ENCODE data around the gene DNAH6.
"Not testable (repeated sequence)": the region's sequence is repeated elsewhere in the genome, so short reads cannot be mapped to it uniquely, and the experiment has no call there.

DNAH6 gene

GRCh38 chr2:84735389-84735788 is 219.1 kb downstream of the DNAH6 start:
- no peak for DNase-seq (ENCODE audit: low read depth, low spot score)

DNA sequence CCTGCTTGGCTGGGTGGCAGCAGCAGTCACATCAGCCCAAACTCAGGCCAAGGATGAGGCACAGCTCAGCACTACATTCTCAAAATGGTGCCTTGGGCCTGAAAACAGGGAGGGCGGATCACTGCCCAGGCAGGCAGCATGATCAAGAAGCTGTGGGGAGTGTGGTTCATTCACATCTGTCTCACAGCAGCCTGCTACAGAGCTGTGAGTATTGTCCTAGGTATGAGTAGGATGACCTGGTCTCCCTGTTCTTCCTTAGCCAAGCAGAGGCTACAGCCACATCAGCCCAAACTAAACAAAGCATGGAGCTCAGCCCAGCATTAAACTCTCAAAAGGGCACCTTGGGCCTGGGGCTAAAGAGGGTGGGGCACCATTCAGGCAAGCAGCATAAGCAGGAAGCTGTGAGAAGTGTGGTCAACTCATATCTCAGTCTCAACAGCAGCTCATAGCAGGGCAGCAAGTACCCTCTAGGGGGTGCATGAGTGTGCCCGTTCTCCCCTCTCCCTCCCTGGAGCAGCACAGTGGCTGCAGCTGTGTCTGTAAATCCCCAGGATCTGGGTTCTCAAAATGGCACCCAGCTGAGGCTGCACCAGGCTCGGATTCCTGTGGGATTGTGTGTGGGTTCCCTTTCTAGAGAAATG is 225.0 kb downstream of the DNAH6 start:
- peak; percentile 4 for DNase-seq (ENCODE audit: low read depth, low spot score)

GRCh38 chr2:84748341-84748740 is 232.0 kb downstream of the DNAH6 start:
- DNase-seq (ENCODE audit: low read depth, low spot score), result no peak

GRCh38 chr2:84749442-84749841 is 233.1 kb downstream of the DNAH6 start:
- no peak for DNase-seq (ENCODE audit: low read depth, low spot score)

DNA sequence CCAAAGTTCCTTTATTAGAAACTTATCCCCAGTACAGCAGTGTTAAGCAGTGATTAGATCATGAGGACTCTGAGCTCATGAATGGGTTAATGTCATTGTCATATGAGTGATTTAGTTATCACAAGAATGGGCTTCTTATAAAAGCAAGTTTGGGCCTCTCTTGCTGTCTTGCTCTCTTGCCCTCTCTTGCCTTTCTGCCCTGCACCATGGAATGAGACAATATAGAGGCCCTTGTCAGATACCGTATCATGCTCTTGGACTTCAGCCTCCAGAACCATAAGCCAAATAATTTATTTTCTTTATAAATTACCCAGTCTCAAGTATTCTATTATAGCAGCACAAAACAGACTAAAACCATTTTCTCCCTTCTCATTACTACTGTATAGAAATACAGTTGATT is 238.8 kb downstream of the DNAH6 start:
- DNase-seq (ENCODE audit: low read depth, low spot score), result no peak

DNA sequence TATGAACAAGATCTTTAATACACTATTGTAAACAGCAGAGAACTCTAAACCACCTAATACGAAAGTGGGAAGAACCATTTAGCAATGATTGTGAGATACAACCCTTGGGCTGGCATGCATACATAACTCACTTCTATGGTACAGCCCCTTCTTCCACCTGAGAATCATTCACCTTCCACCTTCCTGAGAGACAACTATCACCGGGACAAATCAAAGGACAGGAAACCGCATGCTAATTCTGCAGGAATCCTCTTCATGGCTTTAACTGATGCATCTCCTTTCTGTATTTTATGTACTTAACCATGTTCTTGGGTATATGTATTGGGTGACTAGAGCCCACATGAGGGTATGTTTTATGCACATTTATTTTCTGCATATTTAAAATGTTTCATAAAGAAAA is 241.3 kb downstream of the DNAH6 start:
- DNase-seq (ENCODE audit: low read depth, low spot score), result no peak

DNA sequence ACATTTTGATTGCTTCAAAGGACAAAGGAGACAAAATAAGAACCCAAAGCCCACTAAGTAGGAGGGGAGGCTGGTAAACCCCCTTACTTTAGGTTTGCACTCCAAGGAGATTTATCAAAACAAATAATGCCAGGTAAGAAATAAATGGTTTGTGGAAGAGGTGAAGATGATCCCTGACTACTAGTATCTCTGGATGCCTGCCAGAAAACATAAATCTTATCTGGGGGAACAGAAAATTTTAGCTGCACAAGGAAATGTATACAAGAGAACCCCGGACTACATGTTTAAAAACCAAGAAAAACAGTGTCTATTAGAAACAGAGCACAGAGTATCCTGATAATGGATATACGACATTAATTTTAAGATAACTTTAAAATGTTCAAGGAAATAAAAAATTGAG is 250.5 kb downstream of the DNAH6 start:
- DNase-seq (ENCODE audit: low read depth, low spot score), result no peak

GRCh38 chr2:84768840-84769239 is 252.5 kb downstream of the DNAH6 start:
- no peak for DNase-seq (ENCODE audit: low read depth, low spot score)

DNA sequence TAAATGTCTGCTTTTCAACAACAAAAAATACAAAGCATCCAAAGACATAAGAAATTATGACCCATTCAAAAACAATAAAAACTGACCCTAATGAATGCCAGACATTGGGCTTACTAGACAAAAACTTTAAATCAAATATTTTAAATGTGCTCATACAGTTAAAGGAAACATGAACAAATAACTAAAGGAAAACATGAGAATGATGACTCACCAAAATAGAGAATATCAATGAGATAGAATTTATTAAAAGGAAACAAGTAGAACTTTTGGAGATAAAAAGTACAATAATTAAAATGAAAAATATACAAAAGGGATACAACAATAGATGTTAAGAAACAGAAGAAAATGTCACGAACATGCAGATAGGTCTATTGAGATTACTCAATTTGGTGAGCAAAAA is 254.0 kb downstream of the DNAH6 start:
- no peak for DNase-seq (ENCODE audit: low read depth, low spot score)

GRCh38 chr2:84771251-84771650 is 255.0 kb downstream of the DNAH6 start:
- no peak for DNase-seq (ENCODE audit: low read depth, low spot score)

DNA sequence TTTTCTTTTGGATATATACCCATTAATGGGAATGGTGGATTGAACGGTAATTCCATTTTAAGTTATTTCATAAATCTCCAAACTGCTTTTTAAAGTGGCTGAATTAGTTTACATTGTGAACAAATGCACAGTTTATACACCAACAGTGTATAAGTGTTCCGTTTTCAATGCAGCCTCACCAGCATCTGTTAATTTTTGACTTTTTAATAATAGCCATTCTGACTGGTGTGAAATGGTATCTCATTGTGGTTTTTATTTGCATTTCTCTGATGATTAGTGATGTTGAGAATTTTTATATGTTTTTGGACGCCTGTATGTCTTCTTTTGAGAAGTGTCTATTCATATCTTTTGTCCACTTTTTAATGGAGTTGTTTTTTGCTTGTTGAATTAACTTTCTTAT is 257.3 kb downstream of the DNAH6 start:
- not testable (repeated sequence) for DNase-seq (ENCODE audit: low read depth, low spot score)

DNA sequence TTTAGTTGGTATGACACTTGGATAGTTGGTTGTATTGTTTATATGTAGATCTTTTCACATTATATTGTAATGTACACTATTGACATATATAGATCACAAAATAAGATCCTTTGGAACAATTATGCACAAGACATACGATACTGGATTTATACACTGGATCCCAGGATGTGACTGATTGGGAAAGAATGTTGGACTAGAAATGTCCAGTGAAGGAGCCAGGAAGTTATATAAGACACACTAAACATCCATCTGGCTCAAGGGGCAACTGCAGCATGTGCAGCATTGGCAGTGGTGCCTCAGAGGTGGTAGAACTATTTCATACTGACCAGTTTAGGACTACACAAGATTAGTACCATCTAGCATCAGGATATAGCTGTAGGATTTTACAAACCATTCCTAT is 259.7 kb downstream of the DNAH6 start:
- DNase-seq (ENCODE audit: low read depth, low spot score), result no peak

- DNase-seq (ENCODE audit: low read depth, low spot score), result no peak
These were observed 262.8 kb downstream of the DNAH6 start for GRCh38 chr2:84778911-84779690.

DNA sequence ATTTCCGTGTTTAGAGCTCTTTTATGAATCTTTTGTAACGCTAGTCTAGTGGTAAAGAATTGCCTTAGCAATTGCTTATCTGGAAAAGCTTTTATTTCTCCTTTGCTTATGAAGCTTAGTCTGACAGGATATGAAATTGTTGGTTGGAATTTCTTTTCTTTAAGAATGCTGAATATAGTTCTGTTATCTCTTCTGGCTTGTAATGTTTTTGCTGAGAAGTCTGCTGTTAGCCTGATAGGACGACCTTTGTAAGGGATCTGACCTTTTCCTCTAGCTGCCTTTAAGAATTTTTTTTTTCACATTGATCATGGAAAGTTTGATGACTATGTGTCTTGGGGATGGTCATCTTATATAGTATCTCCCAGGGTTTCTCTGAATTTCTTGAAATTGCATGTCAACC is 263.5 kb downstream of the DNAH6 start:
- DNase-seq (ENCODE audit: low read depth, low spot score), result no peak

DNA sequence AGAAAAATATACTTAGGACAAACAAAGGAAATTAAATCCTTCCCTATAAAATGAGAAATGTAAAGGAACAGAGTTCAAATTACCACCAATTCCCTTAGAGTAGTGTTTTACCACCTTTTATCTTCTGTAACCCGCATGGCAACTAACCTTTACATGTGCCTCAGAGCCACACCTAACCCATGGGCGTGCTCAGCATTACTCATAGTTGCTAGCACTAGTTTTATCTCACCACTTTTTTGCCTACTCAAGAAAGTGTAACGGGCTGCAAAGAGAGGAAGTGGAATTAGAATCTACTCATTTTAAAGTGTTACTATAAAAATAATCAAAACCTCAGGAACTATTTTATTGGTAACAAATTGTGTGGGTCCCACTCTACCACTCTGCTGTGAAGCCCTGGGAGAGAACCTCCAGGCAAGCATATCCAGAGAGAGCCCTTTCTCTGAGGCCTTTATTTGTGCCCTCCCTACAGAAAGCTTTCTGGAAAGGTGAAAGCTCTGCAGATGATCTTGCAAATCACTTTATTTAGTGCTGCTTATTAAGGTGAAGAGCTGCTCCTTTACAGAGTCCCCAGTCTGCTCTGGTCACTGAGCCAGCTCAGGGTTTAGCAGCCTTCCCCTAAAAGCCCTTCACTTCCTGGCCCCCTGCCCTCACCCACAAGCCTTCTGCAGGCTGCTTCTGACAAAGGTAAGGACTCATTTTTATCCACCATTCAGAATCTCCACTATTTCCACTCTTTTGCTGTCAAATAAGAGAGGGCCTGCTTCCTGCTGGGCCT is 265.8 kb downstream of the DNAH6 start:
- no peak for DNase-seq (ENCODE audit: low read depth, low spot score)

DNA sequence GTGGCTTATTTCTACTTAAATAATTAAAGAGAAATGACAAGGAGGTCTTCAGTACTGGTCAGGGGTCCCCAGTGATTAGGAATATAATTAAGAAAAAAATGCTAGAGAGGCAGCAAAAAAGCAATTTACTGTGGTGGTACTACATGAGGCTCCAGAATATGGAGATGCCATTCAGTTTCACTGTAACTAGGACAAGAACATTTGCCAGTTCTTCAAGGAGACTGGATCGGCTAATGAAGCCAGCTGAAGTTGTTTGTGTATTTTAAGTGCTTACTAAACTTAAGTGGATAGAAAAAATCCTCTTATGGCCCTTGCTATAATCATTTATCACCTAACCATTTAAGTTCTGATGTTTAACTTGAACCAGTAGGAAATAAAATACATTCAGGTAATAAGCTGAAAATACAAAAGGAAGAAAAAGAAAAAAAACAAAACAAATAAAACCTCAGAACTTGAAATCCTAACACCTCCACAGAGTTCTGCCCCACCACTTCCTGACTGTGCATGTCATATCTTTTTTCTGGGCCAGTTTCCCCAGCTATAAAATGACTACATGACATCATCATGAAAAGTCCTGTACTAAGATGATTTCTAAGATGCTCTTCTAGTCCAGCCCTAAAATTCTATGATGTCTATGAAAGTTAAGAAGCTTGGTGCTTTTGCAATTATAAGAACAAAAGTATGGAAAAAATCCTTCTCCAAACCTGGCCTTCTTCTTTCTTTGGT is 266.6 kb downstream of the DNAH6 start:
- DNase-seq (ENCODE audit: low read depth, low spot score), result no peak

DNA sequence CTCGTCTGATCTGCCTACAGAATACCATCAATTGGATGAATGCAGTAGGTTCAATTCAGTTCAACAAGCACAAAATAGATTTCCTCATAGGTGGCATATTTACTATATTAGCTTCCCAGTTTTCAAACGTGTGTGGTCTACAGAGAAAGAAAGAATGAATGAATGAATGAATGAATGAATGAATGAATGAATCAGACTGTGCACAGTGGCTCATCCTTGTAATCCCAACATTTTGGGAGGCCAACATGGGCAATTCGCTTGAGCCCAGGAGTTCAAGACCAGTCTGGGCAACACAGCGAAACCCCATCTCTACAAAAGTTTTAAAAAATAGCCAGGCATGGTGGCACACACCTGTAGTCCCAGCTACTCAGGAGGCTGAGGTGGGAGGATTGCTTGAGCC is 269.7 kb downstream of the DNAH6 start:
- no peak for DNase-seq (ENCODE audit: low read depth, low spot score)

DNA sequence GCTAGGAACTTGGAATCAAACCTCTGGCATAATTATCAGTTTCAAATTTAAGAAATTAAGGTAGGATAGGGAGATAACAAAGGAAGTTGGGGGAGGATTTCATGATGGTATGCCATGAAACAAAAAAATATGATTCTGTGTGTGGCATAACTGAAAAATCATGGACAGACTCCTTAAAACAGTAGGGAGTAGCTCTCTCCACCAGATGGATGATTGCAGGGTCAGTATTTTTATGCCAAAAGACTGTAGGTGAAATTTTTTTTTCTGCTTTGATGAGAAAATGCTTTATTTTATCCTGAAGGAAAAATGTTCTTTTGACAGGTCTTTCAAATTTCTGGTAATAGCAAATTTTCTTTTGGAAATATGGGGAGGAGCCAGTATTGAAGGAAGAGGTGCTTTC is 270.3 kb downstream of the DNAH6 start:
- no peak for DNase-seq (ENCODE audit: low read depth, low spot score)

GRCh38 chr2:84788027-84788426 is 271.7 kb downstream of the DNAH6 start:
- DNase-seq (ENCODE audit: low read depth, low spot score), result no peak

- DNase-seq (ENCODE audit: low read depth, low spot score), result no peak
These were observed 272.2 kb downstream of the DNAH6 start for GRCh38 chr2:84788498-84788897.

DNA sequence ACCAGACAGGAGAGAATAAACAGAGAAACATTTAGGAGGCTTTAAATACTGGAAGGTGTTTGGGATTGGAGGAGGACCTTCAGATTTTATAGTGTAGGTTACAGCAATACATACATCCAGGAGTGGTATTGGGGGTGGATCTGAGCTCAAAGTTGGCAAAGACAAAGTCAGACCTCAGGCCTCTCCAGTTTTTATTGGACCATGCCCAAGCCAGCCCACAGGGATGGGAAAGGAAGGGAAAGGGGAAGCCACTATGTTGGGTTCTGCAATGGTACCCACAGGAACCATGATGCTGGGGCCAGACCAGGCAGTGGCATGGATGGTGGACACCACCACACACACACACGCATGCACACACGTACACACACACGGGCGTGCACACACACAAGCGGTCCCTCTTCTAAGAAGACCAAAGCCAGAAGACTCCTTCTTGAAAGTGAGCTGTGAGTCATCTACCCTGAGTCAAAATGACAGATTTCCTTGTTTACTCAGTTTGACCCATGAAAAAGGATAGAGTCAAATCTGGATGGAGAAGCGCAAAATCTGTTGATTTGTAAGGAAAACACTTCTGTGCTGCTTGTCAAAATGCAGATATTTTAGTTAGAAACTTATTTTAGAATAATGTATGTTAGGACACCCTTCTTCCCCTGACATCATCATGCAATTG is 276.7 kb downstream of the DNAH6 start:
- DNase-seq (ENCODE audit: low read depth, low spot score), result no peak

- DNase-seq (ENCODE audit: low read depth, low spot score), result no peak
These were observed 277.3 kb downstream of the DNAH6 start for GRCh38 chr2:84793641-84794040.
